Occipital lobe (tissue), 2 donors: ENCODE data around the gene OR6J1. TPM values are rescaled to one million over a fixed set of nuclear protein-coding genes. Genes with fewer than 3 reads are reported as not detected.
"Not testable (repeated sequence)": the region's sequence is repeated elsewhere in the genome, so short reads cannot be mapped to it uniquely, and the experiment has no call there.

ENCODE experiments used
- DNase-seq: peaks from one replicate; lab custom pipeline; 2025; lab: John Stamatoyannopoulos, UW
- total RNA-seq: library from RNA; depleted of rRNA; stranded (reverse); fragments of >200 nt; gene quantifications from one replicate; pipeline ENCODE4 v1.2.3, GENCODE V29; 2014

OR6J1 gene
- total RNA-seq, 1 donor from 2014 or later: not detected

- DNase-seq: no peak
Measured at GRCh38 chr14:22606380-22606779, 37.8 kb downstream of the OR6J1 start.

- DNase-seq: no peak
Measured at GRCh38 chr14:22602862-22603261, 41.3 kb downstream of the OR6J1 start.

GRCh38 chr14:22601996-22602395 lies 42.2 kb downstream of the OR6J1 start:
- DNase-seq: no peak

- no peak for DNase-seq
Measured at GRCh38 chr14:22601456-22601855, 42.7 kb downstream of the OR6J1 start.

GRCh38 chr14:22600027-22600426 lies 44.1 kb downstream of the OR6J1 start:
- no peak for DNase-seq

- no peak for DNase-seq
Measured at GRCh38 chr14:22599349-22599748, 44.8 kb downstream of the OR6J1 start.

- DNase-seq: peak; percentile 11
Measured at GRCh38 chr14:22598896-22599244, 45.3 kb downstream of the OR6J1 start.

- DNase-seq: peak; percentile 71
Measured at GRCh38 chr14:22598099-22598895, 45.9 kb downstream of the OR6J1 start, which contains the start of gene ABHD4. ABHD4 (plus strand) TSS chr14:22598300; CDS start chr14:22598307, 7 bp downstream.

GRCh38 chr14:22597771-22598098 lies 46.4 kb downstream of the OR6J1 start:
- DNase-seq: no peak

- no peak for DNase-seq
Measured at GRCh38 chr14:22597265-22597664, 46.9 kb downstream of the OR6J1 start.

GRCh38 chr14:22596354-22596879 lies 47.7 kb downstream of the OR6J1 start:
- no peak for DNase-seq

- no peak for DNase-seq
Measured at GRCh38 chr14:22594156-22594716, 49.9 kb downstream of the OR6J1 start.

GRCh38 chr14:22593601-22594000 lies 50.6 kb downstream of the OR6J1 start:
- DNase-seq: no peak

GRCh38 chr14:22593189-22593588 lies 51.0 kb downstream of the OR6J1 start:
- no peak for DNase-seq

GRCh38 chr14:22589096-22589839 lies 54.9 kb downstream of the OR6J1 start, which contains the start of gene DAD1:
DAD1 (minus strand) TSS chr14:22589224; CDS start chr14:22589157, 67 bp downstream.
- DNase-seq: peak; percentile 97

- DNase-seq: no peak
Measured at GRCh38 chr14:22588526-22589095, 55.5 kb downstream of the OR6J1 start.

- DNase-seq: not testable (repeated sequence)
Measured at GRCh38 chr14:22587677-22588422, 56.3 kb downstream of the OR6J1 start.

GRCh38 chr14:22587247-22587646 lies 56.9 kb downstream of the OR6J1 start:
- no peak for DNase-seq

- DNase-seq: no peak
Measured at GRCh38 chr14:22583994-22584393, 60.2 kb downstream of the OR6J1 start.
